GM06990 (cell line): ENCODE measurements around the gene KDM4B.

Experiments used
- DNase-seq: peaks from one replicate; pipeline ENCODE4 v3.0.0-alpha.2; 2011; ENCODE audit not compliant: insufficient read length; ENCODE audit errors: extremely low read depth
- H3K27me3 ChIP-seq: replicated peaks from 2 replicates; pipeline ENCODE4 v1.6.0; 2011; ENCODE audit warnings: low read length; ENCODE audit not compliant: control insufficient read depth, insufficient read depth
- H3K36me3 ChIP-seq: 2 replicates; pipeline ENCODE4 v1.5.1; 2011; ENCODE audit warnings: low read length; ENCODE audit not compliant: control insufficient read depth, insufficient read depth
- H3K4me3 ChIP-seq: replicated peaks from 2 replicates; pipeline ENCODE4 v1.5.1; 2011; ENCODE audit warnings: low read depth, mild to moderate bottlenecking, control low read depth, low read length
- CTCF ChIP-seq: IDR thresholded peaks from 2 replicates; pipeline ENCODE4 v1.5.1; 2011; ENCODE audit warnings: low read length, control low read depth, mild to moderate bottlenecking, inconsistent platforms; ENCODE audit not compliant: insufficient read depth, poor library complexity, severe bottlenecking

Gene KDM4B

GRCh38 chr19:5002143-5002542 is 33.2 kb downstream of the KDM4B start:
- TF ChIP-seq CTCF: no peak
- no peak overlapping the region for H3K4me3 ChIP-seq
- peaks cover 4% of the 10 kb centered on the region; the same call in 1 of the 2 replicates for H3K36me3 ChIP-seq
- no peaks in the 10 kb centered on the region for H3K27me3 ChIP-seq
- no peak for DNase-seq

- Histone ChIP-seq H3K4me3 (no peak overlapping the region), H3K27me3 (no peaks in the 10 kb centered on the region), H3K36me3 (peaks cover 1% of the 10 kb centered on the region; the same call in 1 of the 2 replicates)
- no peak for DNase-seq
- TF ChIP-seq CTCF: no peak
These were observed 34.9 kb downstream of the KDM4B start for GRCh38 chr19:5003781-5004180.

- Histone ChIP-seq H3K27me3 (no peaks in the 10 kb centered on the region), H3K36me3 (peaks cover 1% of the 10 kb centered on the region), H3K4me3 (no peak overlapping the region)
- DNase-seq: no peak
- no peak for TF ChIP-seq CTCF
These were observed 36.2 kb downstream of the KDM4B start for GRCh38 chr19:5005096-5005495.

- H3K27me3 ChIP-seq: no peaks in the 10 kb centered on the region
These were observed 37.3 kb downstream of the KDM4B start for GRCh38 chr19:5006201-5006600.

GRCh38 chr19:5006821-5007220 is 37.9 kb downstream of the KDM4B start:
- peaks cover 3% of the 10 kb centered on the region for H3K36me3 ChIP-seq
- DNase-seq: no peak

More at GRCh38 chr19:5006201-5006600, 37.3 kb downstream of the KDM4B start:
- DNase-seq: no peak
- Histone ChIP-seq H3K4me3 (no peak overlapping the region), H3K36me3 (peaks cover 3% of the 10 kb centered on the region)
- TF ChIP-seq CTCF: no peak

More at GRCh38 chr19:5006821-5007220, 37.9 kb downstream of the KDM4B start:
- no peak for TF ChIP-seq CTCF
- no peaks in the 10 kb centered on the region for H3K27me3 ChIP-seq
- H3K4me3 ChIP-seq: no peak overlapping the region
